HepG2 (cell line): ENCODE measurements around the gene KCNQ1OT1. TPM values are rescaled to one million over a fixed set of nuclear protein-coding genes. Genes with fewer than 3 reads are reported as not detected.

Source experiments
- DNMT3B ChIP-seq: conservative IDR thresholded peaks from 2 replicates; pipeline ENCODE4 v1.6.1; 2016; ENCODE audit warnings: missing biosample characterization, control low read depth
- KDM5B ChIP-seq: sonication (generic); formaldehyde crosslinking; IDR thresholded peaks from 2 replicates; pipeline ENCODE4 v1.4.0; 2020; ENCODE audit warnings: missing genetic modification reagents, mild to moderate bottlenecking, borderline replicate concordance
- KLF15 ChIP-seq: sonication (generic); formaldehyde crosslinking; IDR thresholded peaks from 2 replicates; pipeline ENCODE4 v1.8.1; 2023; ENCODE audit warnings: borderline replicate concordance, mild to moderate bottlenecking, inconsistent platforms, missing genetic modification reagents, mixed read lengths
- NCOA5 ChIP-seq: sonication (generic); formaldehyde crosslinking; IDR thresholded peaks from 2 replicates; pipeline ENCODE4 v1.4.0; 2020; ENCODE audit warnings: missing genetic modification reagents
- NFE2 ChIP-seq: sonication (generic); formaldehyde crosslinking; IDR thresholded peaks from 2 replicates; pipeline ENCODE4 v1.4.0; 2020; ENCODE audit warnings: missing genetic modification reagents
- SALL1 ChIP-seq: sonication (generic); formaldehyde crosslinking; IDR thresholded peaks from 2 replicates; pipeline ENCODE4 v1.8.0; 2022; ENCODE audit warnings: mild to moderate bottlenecking, missing genetic modification reagents
- SAP130 ChIP-seq: IDR thresholded peaks from 2 replicates; pipeline ENCODE4 v1.6.1; 2016; ENCODE audit warnings: low read depth
- SNAPC2 ChIP-seq: sonication (generic); formaldehyde crosslinking; IDR thresholded peaks from 2 replicates; pipeline ENCODE4 v1.8.1; 2022; ENCODE audit warnings: mild to moderate bottlenecking, missing genetic modification reagents
- SUZ12 ChIP-seq: fragments of 150-350 bp; IDR thresholded peaks from 2 replicates; pipeline ENCODE4 v1.6.1; 2014; ENCODE audit warnings: low read depth, low read length
- TSC22D2 ChIP-seq: sonication (generic); formaldehyde crosslinking; IDR thresholded peaks from 2 replicates; pipeline ENCODE4 v1.5.1; 2020; ENCODE audit warnings: missing genetic modification reagents, mild to moderate bottlenecking, borderline replicate concordance
- ZBTB21 ChIP-seq: sonication (generic); formaldehyde crosslinking; IDR thresholded peaks from 2 replicates; pipeline ENCODE4 v1.4.0; 2020; ENCODE audit warnings: missing genetic modification reagents
- ZNF891 ChIP-seq: sonication (generic); formaldehyde crosslinking; IDR thresholded peaks from 2 replicates; pipeline ENCODE4 v1.5.0; 2020; ENCODE audit warnings: mild to moderate bottlenecking, missing genetic modification reagents
- polyA plus RNA-seq, 8 experiments: library from polyadenylated mRNA; depleted of rRNA in 3 of 8; stranded (reverse) in 7 of 8; unstranded in 1 of 8; fragments of >200 nt; fragmentation: Illumina TruSeq in 4 of 8; extraction: Trizol in 4 of 8; gene quantifications; 2 replicates each; pipeline versions ENCODE4 v1.2.1 to v1.2.3, GENCODE V29; 2011 to 2016; ENCODE audit warnings: low read depth in 4 of 8, missing spikeins in 1 of 8, mixed read lengths in 1 of 8; ENCODE audit not compliant: insufficient read depth in 1 of 8
- total RNA-seq, 5 experiments: library from RNA; depleted of rRNA; stranded (reverse); fragments of >200 nt; fragmentation: Illumina TruSeq; extraction: Trizol; gene quantifications; 2 replicates each; pipeline ENCODE4 v1.2.3, GENCODE V29; 2016; ENCODE audit warnings: low read depth in 1 of 5
- TF ChIP-seq, protein P1 (sequence below): sonication (generic); formaldehyde crosslinking; conservative IDR thresholded peaks from 2 replicates; pipeline ENCODE4 v1.4.0; 2020; ENCODE audit warnings: missing genetic modification reagents
- TF ChIP-seq, protein P2 (sequence below): sonication (generic); formaldehyde crosslinking; IDR thresholded peaks from 2 replicates; pipeline ENCODE4 v1.4.0; 2020; ENCODE audit warnings: low read depth, mild to moderate bottlenecking, missing genetic modification reagents
- TF ChIP-seq, protein P3 (sequence below): IDR thresholded peaks from 2 replicates; pipeline ENCODE4 v1.6.1; 2016; ENCODE audit warnings: missing compliant biosample characterization, missing genetic modification reagents, borderline replicate concordance
- TF ChIP-seq, protein P4 (sequence below): sonication (generic); formaldehyde crosslinking; IDR thresholded peaks from 2 replicates; pipeline ENCODE4 v1.8.1; 2023; ENCODE audit warnings: missing genetic modification reagents, mild to moderate bottlenecking, borderline replicate concordance
- TF ChIP-seq, protein P5 (sequence below): sonication (generic); formaldehyde crosslinking; IDR thresholded peaks from 2 replicates; pipeline ENCODE4 v1.4.0; 2020; ENCODE audit warnings: low read depth, missing genetic modification reagents
- TF ChIP-seq, protein P6 (sequence below): sonication (generic); formaldehyde crosslinking; IDR thresholded peaks from 2 replicates; pipeline ENCODE4 v1.8.1; 2023; ENCODE audit warnings: missing genetic modification reagents, inconsistent platforms, borderline replicate concordance

The KCNQ1OT1 gene
- total and polyA plus RNA-seq, 2 of the 13 experiments (the other 11 are each of a cell fraction or from before 2014, with no cell fraction given): 1.3 to 18.9 TPM

DNA sequence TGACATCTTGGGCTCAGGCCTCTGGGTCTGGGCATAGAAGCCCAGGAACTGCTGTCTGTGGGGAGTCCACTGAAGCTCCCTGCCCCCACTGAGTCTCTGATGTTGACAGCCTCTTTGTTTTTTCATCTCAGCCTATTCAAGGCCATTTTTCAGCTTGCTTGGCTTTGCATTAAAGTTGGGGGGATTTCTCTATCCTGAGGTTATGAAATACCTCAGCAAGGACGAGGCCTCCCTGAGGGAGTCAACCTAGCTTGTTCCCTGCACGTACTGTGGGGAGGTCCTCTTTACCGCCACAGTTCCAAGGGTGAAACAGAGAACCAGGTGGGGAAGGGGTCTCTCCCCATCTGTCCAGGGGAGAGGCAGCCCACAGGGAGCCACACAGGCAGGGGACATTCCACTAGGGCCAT lies 8.4 kb downstream of the KCNQ1OT1 start (continued):
- TF ChIP-seq, protein P1, sequence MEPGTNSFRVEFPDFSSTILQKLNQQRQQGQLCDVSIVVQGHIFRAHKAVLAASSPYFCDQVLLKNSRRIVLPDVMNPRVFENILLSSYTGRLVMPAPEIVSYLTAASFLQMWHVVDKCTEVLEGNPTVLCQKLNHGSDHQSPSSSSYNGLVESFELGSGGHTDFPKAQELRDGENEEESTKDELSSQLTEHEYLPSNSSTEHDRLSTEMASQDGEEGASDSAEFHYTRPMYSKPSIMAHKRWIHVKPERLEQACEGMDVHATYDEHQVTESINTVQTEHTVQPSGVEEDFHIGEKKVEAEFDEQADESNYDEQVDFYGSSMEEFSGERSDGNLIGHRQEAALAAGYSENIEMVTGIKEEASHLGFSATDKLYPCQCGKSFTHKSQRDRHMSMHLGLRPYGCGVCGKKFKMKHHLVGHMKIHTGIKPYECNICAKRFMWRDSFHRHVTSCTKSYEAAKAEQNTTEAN (CRISPR knock-in tag): no peak
- TF ChIP-seq, protein P2, sequence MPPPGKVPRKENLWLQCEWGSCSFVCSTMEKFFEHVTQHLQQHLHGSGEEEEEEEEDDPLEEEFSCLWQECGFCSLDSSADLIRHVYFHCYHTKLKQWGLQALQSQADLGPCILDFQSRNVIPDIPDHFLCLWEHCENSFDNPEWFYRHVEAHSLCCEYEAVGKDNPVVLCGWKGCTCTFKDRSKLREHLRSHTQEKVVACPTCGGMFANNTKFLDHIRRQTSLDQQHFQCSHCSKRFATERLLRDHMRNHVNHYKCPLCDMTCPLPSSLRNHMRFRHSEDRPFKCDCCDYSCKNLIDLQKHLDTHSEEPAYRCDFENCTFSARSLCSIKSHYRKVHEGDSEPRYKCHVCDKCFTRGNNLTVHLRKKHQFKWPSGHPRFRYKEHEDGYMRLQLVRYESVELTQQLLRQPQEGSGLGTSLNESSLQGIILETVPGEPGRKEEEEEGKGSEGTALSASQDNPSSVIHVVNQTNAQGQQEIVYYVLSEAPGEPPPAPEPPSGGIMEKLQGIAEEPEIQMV (CRISPR knock-in tag): no peak; the same call in 1 of the 2 replicates
- TF ChIP-seq, protein P3, sequence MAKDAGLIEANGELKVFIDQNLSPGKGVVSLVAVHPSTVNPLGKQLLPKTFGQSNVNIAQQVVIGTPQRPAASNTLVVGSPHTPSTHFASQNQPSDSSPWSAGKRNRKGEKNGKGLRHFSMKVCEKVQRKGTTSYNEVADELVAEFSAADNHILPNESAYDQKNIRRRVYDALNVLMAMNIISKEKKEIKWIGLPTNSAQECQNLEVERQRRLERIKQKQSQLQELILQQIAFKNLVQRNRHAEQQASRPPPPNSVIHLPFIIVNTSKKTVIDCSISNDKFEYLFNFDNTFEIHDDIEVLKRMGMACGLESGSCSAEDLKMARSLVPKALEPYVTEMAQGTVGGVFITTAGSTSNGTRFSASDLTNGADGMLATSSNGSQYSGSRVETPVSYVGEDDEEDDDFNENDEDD: no peak
- no peak for TF ChIP-seq SUZ12
- TF ChIP-seq, protein P4, sequence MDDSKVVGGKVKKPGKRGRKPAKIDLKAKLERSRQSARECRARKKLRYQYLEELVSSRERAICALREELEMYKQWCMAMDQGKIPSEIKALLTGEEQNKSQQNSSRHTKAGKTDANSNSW (CRISPR knock-in tag): no peak
- TF ChIP-seq, protein P5, sequence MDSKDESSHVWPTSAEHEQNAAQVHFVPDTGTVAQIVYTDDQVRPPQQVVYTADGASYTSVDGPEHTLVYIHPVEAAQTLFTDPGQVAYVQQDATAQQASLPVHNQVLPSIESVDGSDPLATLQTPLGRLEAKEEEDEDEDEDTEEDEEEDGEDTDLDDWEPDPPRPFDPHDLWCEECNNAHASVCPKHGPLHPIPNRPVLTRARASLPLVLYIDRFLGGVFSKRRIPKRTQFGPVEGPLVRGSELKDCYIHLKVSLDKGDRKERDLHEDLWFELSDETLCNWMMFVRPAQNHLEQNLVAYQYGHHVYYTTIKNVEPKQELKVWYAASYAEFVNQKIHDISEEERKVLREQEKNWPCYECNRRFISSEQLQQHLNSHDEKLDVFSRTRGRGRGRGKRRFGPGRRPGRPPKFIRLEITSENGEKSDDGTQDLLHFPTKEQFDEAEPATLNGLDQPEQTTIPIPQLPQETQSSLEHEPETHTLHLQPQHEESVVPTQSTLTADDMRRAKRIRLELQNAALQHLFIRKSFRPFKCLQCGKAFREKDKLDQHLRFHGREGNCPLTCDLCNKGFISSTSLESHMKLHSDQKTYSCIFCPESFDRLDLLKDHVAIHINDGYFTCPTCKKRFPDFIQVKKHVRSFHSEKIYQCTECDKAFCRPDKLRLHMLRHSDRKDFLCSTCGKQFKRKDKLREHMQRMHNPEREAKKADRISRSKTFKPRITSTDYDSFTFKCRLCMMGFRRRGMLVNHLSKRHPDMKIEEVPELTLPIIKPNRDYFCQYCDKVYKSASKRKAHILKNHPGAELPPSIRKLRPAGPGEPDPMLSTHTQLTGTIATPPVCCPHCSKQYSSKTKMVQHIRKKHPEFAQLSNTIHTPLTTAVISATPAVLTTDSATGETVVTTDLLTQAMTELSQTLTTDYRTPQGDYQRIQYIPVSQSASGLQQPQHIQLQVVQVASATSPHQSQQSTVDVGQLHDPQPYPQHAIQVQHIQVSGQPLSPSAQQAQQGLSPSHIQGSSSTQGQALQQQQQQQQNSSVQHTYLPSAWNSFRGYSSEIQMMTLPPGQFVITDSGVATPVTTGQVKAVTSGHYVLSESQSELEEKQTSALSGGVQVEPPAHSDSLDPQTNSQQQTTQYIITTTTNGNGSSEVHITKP (CRISPR knock-in tag): no peak
- TF ChIP-seq NFE2 (CRISPR knock-in tag): no peak
- TF ChIP-seq KDM5B (CRISPR knock-in tag): no peak
- peak; percentile 37 for TF ChIP-seq SAP130 (CRISPR knock-in tag)
- 0 out of 2 replicates have a peak, but pooled peaks have one; percentile 10 for TF ChIP-seq SALL1
- TF ChIP-seq ZBTB21 (CRISPR knock-in tag): no peak
- TF ChIP-seq DNMT3B (CRISPR knock-in tag): no peak
- TF ChIP-seq ZNF891 (CRISPR knock-in tag): no peak
- no peak for TF ChIP-seq NCOA5 (CRISPR knock-in tag)
- TF ChIP-seq, protein P6, sequence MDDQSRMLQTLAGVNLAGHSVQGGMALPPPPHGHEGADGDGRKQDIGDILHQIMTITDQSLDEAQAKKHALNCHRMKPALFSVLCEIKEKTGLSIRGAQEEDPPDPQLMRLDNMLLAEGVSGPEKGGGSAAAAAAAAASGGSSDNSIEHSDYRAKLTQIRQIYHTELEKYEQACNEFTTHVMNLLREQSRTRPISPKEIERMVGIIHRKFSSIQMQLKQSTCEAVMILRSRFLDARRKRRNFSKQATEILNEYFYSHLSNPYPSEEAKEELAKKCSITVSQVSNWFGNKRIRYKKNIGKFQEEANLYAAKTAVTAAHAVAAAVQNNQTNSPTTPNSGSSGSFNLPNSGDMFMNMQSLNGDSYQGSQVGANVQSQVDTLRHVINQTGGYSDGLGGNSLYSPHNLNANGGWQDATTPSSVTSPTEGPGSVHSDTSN: no peak
- TF ChIP-seq KLF15: no peak
- TF ChIP-seq TSC22D2 (CRISPR knock-in tag): no peak
- no peak for TF ChIP-seq SNAPC2 (CRISPR knock-in tag)
